BLaER1 (cell line): ENCODE data around the gene RYR3.
"Not testable (repeated sequence)": the region's sequence is repeated elsewhere in the genome, so short reads cannot be mapped to it uniquely, and the experiment has no call there.

Experiments
- H3K27ac ChIP-seq: shearing (Covaris generic); formaldehyde crosslinking; 2 replicates; pipeline ENCODE4 v1.8.1; 2022
- H3K27me3 ChIP-seq: shearing (Covaris generic); formaldehyde crosslinking; 2 replicates; pipeline ENCODE4 v1.8.1; 2022
- H3K36me3 ChIP-seq: shearing (Covaris generic); formaldehyde crosslinking; 2 replicates; pipeline ENCODE4 v1.8.1; 2022
- H3K4me1 ChIP-seq: shearing (Covaris generic); formaldehyde crosslinking; 2 replicates; pipeline ENCODE4 v1.8.1; 2022
- H3K4me2 ChIP-seq: shearing (Covaris generic); formaldehyde crosslinking; 2 replicates; pipeline ENCODE4 v1.8.1; 2022
- H3K4me3 ChIP-seq: shearing (Covaris generic); formaldehyde crosslinking; 2 replicates; pipeline ENCODE4 v1.8.1; 2022
- H3K9ac ChIP-seq: shearing (Covaris generic); formaldehyde crosslinking; 2 replicates; pipeline ENCODE4 v1.8.1; 2022
- H3K9me3 ChIP-seq: shearing (Covaris generic); formaldehyde crosslinking; 2 replicates; pipeline ENCODE4 v1.8.1; 2022
- H4K20me1 ChIP-seq: shearing (Covaris generic); formaldehyde crosslinking; 2 replicates; pipeline ENCODE4 v1.8.1; 2022
- Cebpa-rat ChIP-seq: shearing (Covaris generic); IDR thresholded peaks from 2 replicates; pipeline ENCODE4 v1.8.1; 2022

Gene RYR3

GRCh38 chr15:33584797-33585196 is 274.0 kb downstream of the RYR3 start:
- no peaks in the 10 kb centered on the region for H4K20me1 ChIP-seq
- H3K9ac ChIP-seq: no peak overlapping the region
- peaks cover 38% of the 10 kb centered on the region for H3K4me1 ChIP-seq
- no peak overlapping the region for H3K4me3 ChIP-seq
- TF ChIP-seq Cebpa-rat: no peak
- no peaks in the 10 kb centered on the region for H3K9me3 ChIP-seq
- H3K36me3 ChIP-seq: no peaks in the 10 kb centered on the region
- H3K27ac ChIP-seq: no peak overlapping the region
- H3K27me3 ChIP-seq: no peaks in the 10 kb centered on the region
- H3K4me2 ChIP-seq: no peak overlapping the region

GRCh38 chr15:33586786-33587697 is 276.3 kb downstream of the RYR3 start:
- 0 out of 2 replicates have a peak overlapping the region, but pooled peaks have one; percentile 21 for H3K9ac ChIP-seq
- no peaks in the 10 kb centered on the region for H4K20me1 ChIP-seq
- no peak overlapping the region for H3K4me3 ChIP-seq
- H3K27me3 ChIP-seq: no peaks in the 10 kb centered on the region
- peak overlapping the region; percentile 51 for H3K4me2 ChIP-seq
- no peaks in the 10 kb centered on the region for H3K9me3 ChIP-seq
- H3K27ac ChIP-seq: no peak overlapping the region
- peaks cover 22% of the 10 kb centered on the region for H3K4me1 ChIP-seq
- H3K36me3 ChIP-seq: no peaks in the 10 kb centered on the region
- no peak for TF ChIP-seq Cebpa-rat

GRCh38 chr15:33587773-33588172 is 277.0 kb downstream of the RYR3 start:
- no peaks in the 10 kb centered on the region for H4K20me1 ChIP-seq
- H3K36me3 ChIP-seq: no peaks in the 10 kb centered on the region
- H3K9ac ChIP-seq: no peak overlapping the region
- no peak overlapping the region for H3K27ac ChIP-seq
- no peak for TF ChIP-seq Cebpa-rat
- H3K4me2 ChIP-seq: no peak overlapping the region
- no peak overlapping the region for H3K4me3 ChIP-seq
- no peaks in the 10 kb centered on the region for H3K27me3 ChIP-seq
- no peaks in the 10 kb centered on the region for H3K9me3 ChIP-seq
- H3K4me1 ChIP-seq: peaks cover 22% of the 10 kb centered on the region

GRCh38 chr15:33592864-33593263 is 282.1 kb downstream of the RYR3 start:
- H4K20me1 ChIP-seq: no peaks in the 10 kb centered on the region
- H3K27ac ChIP-seq: no peak overlapping the region
- no peaks in the 10 kb centered on the region for H3K36me3 ChIP-seq
- no peaks in the 10 kb centered on the region for H3K27me3 ChIP-seq
- H3K9me3 ChIP-seq: peaks cover 4% of the 10 kb centered on the region; the same call in 1 of the 2 replicates
- no peak overlapping the region for H3K9ac ChIP-seq
- H3K4me2 ChIP-seq: no peak overlapping the region
- no peak for TF ChIP-seq Cebpa-rat
- no peaks in the 10 kb centered on the region for H3K4me1 ChIP-seq
- H3K4me3 ChIP-seq: no peak overlapping the region

GRCh38 chr15:33598382-33598781 is 287.6 kb downstream of the RYR3 start:
- not testable (repeated sequence) for H3K27me3 ChIP-seq, H4K20me1 ChIP-seq, H3K4me2 ChIP-seq, H3K4me3 ChIP-seq, H3K4me1 ChIP-seq, H3K9me3 ChIP-seq, H3K36me3 ChIP-seq, H3K27ac ChIP-seq, H3K9ac ChIP-seq

GRCh38 chr15:33600212-33600611 is 289.4 kb downstream of the RYR3 start:
- H3K36me3 ChIP-seq: no peaks in the 10 kb centered on the region

GRCh38 chr15:33601461-33601860 is 290.7 kb downstream of the RYR3 start:
- Histone ChIP-seq H3K36me3 (no peaks in the 10 kb centered on the region), H3K27ac (no peak overlapping the region), H3K27me3 (no peaks in the 10 kb centered on the region), H3K4me2 (no peak overlapping the region), H3K9ac (no peak overlapping the region), H3K4me3 (no peak overlapping the region), H4K20me1 (no peaks in the 10 kb centered on the region), H3K9me3 (no peaks in the 10 kb centered on the region), H3K4me1 (no peaks in the 10 kb centered on the region)
- no peak for TF ChIP-seq Cebpa-rat

More at GRCh38 chr15:33600212-33600611, 289.4 kb downstream of the RYR3 start:
- no peak for TF ChIP-seq Cebpa-rat
- Histone ChIP-seq H3K27me3 (no peaks in the 10 kb centered on the region), H4K20me1 (no peaks in the 10 kb centered on the region), H3K9ac (no peak overlapping the region), H3K4me1 (no peaks in the 10 kb centered on the region), H3K4me3 (no peak overlapping the region), H3K27ac (no peak overlapping the region), H3K4me2 (no peak overlapping the region), H3K9me3 (no peaks in the 10 kb centered on the region)

- Histone ChIP-seq H3K27me3 (no peaks in the 10 kb centered on the region), H4K20me1 (no peaks in the 10 kb centered on the region), H3K27ac (no peak overlapping the region), H3K9ac (no peak overlapping the region), H3K4me2 (no peak overlapping the region), H3K36me3 (no peaks in the 10 kb centered on the region), H3K9me3 (no peaks in the 10 kb centered on the region), H3K4me1 (peaks cover 12% of the 10 kb centered on the region), H3K4me3 (no peak overlapping the region)
- TF ChIP-seq Cebpa-rat: no peak
These were observed 297.9 kb downstream of the RYR3 start for GRCh38 chr15:33608714-33609113.

GRCh38 chr15:33612721-33613304 is 302.0 kb downstream of the RYR3 start:
- H3K4me3 ChIP-seq: no peak overlapping the region
- no peaks in the 10 kb centered on the region for H3K36me3 ChIP-seq
- H3K27ac ChIP-seq: peak overlapping the region; percentile 19; the same call in 1 of the 2 replicates
- H3K9me3 ChIP-seq: no peaks in the 10 kb centered on the region
- TF ChIP-seq Cebpa-rat: no peak
- peaks cover 37% of the 10 kb centered on the region for H3K4me1 ChIP-seq
- no peaks in the 10 kb centered on the region for H4K20me1 ChIP-seq
- H3K4me2 ChIP-seq: peak overlapping the region; percentile 53
- H3K27me3 ChIP-seq: no peaks in the 10 kb centered on the region
- H3K9ac ChIP-seq: no peak overlapping the region

- Histone ChIP-seq H3K4me3 (no peak overlapping the region), H4K20me1 (no peaks in the 10 kb centered on the region), H3K9me3 (no peaks in the 10 kb centered on the region), H3K9ac (no peak overlapping the region), H3K4me2 (peak overlapping the region; percentile 65), H3K27me3 (no peaks in the 10 kb centered on the region), H3K4me1 (peaks cover 44% of the 10 kb centered on the region), H3K27ac (peak overlapping the region; percentile 19; the same call in 1 of the 2 replicates), H3K36me3 (no peaks in the 10 kb centered on the region)
- no peak for TF ChIP-seq Cebpa-rat
These were observed 305.7 kb downstream of the RYR3 start for GRCh38 chr15:33616475-33616874.
